Epithelial cell of esophagus (primary cell): ENCODE measurements around the gene MPP3.

Experiments
- DNase-seq: peaks from one replicate; pipeline ENCODE4 v3.0.0; 2010; ENCODE audit warnings: low read depth
- H3K4me3 ChIP-seq: 2 replicates; pipeline ENCODE4 v1.5.1; 2011; ENCODE audit warnings: mild to moderate bottlenecking, low read length, control low read depth
- CTCF ChIP-seq: IDR thresholded peaks from 2 replicates; pipeline ENCODE4 v1.5.1; 2011; ENCODE audit warnings: low read depth, mild to moderate bottlenecking, low read length, control low read depth, inconsistent platforms; ENCODE audit not compliant: insufficient read depth; ENCODE audit errors: missing control alignments

MPP3 gene

GRCh38 chr17:43831633-43832032 lies 1.3 kb downstream of the MPP3 start:
- no peak for TF ChIP-seq CTCF
- no peak overlapping the region for H3K4me3 ChIP-seq
- DNase-seq, result no peak

DNA sequence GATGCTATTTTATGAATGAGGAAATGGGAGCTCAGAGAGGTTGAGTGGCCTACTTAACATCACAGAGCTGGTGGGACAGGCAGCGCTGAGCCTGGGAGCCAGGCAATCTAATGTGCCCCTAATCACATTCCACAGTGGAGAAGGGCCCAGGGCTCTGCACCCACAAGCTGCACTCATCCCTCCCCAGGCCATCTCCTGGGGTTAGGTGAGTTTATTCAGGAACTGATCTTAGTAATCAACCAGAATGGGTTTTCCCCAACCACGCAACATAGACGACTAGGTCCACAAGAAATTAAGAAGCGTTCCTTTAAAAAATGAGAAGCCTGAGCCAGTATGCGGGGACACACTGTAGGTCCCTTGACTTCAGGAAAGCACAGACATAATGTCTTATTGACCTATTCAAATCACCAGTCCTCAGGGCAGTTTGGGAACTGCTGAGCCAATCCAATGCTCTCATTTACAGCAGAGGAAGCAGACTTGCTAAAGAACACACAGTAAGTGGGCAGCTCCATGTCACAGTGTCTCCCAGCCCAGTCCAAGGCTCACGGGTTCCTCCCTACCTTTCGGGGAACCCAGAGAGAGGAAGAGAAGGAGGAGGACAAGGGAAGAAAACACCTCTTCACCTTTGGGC lies 2.3 kb downstream of the MPP3 start:
- no peak for TF ChIP-seq CTCF
- no peak for DNase-seq
- H3K4me3 ChIP-seq, result no peak overlapping the region

DNA sequence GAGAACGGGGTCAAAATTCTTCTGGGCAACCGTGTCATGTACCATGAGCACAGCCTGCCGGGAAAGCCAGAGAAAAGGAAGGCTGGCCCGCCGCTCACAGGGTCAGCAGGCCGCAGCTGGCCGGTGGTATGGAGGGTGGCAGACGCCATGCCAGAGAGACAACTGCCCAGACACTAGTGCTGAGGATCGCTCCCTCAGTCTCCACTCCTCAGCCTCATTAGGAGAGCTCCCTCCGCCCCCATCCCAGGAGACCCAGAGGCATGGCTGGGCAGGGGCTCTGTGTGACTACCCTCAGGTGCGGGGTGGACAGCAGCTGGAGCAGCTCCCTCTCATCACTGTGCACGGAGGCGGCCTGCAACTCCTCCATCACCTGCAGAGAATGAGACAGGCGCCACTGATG lies 3.2 kb downstream of the MPP3 start:
- TF ChIP-seq CTCF, result no peak

DNA sequence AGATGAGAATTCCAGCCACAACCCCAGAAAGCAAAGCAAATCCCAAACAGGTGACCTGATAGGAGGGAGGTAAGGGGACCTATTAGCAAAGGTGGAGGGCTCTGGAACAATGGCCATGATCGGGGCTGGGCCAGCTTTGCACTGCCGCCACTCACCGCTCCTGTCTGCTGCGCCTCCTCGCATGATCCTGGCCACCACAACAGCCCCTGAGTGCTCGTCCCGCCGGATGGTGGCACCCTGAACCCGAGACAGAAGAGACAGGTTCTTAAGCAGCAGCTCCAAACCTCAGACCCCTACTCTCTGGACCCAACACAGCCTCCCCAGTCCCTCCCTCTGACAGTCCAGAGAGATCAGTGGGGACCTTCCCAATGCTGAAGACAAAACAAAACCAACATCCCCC lies 5.3 kb downstream of the MPP3 start:
- no peak overlapping the region for H3K4me3 ChIP-seq
- no peak for DNase-seq
- TF ChIP-seq CTCF, result no peak

More for the DNA sequence above, 3.2 kb downstream of the MPP3 start:
- no peak overlapping the region for H3K4me3 ChIP-seq
- no peak for DNase-seq

DNA sequence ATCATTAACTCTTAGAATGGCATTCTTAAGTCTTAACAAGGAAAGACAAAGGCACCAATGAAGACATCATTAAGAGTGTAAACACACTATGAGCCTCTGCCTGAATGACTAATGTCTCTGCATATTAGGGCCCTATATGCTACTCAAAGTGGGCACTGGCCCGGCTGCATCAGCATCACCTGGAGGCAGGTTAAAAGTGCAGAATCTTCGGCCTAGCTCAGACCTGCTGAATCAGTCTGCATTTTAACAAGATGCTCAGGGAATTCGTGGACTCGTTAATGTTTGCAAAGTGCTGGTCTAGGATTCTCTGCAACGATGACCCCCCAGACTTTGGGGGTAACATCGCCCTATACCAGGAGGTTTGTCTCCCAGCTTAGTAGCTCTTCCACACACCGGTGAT lies 6.7 kb downstream of the MPP3 start:
- TF ChIP-seq CTCF, result no peak
- DNase-seq, result no peak
- no peak overlapping the region for H3K4me3 ChIP-seq

DNA sequence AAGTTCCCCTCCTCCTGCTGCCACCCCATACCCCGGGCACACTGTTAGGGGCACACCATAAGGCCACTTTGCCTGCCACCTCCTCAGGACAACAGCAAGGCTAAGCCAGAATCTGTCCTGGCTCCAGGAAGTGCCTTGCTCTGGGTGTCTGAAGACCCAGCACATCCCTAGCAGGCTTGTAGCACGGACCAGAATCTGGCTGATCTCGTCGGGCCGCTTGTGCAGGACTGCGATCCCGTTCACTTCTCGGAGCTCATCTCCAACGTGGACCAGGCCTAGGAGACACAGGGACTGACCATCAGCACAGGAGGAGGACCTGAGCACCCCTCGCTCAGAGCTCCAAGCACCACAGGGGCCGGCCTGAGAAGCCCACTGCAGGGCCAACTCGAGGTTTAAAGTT lies 7.4 kb downstream of the MPP3 start:
- no peak for TF ChIP-seq CTCF
- DNase-seq, result no peak
- H3K4me3 ChIP-seq, result no peak overlapping the region

DNA sequence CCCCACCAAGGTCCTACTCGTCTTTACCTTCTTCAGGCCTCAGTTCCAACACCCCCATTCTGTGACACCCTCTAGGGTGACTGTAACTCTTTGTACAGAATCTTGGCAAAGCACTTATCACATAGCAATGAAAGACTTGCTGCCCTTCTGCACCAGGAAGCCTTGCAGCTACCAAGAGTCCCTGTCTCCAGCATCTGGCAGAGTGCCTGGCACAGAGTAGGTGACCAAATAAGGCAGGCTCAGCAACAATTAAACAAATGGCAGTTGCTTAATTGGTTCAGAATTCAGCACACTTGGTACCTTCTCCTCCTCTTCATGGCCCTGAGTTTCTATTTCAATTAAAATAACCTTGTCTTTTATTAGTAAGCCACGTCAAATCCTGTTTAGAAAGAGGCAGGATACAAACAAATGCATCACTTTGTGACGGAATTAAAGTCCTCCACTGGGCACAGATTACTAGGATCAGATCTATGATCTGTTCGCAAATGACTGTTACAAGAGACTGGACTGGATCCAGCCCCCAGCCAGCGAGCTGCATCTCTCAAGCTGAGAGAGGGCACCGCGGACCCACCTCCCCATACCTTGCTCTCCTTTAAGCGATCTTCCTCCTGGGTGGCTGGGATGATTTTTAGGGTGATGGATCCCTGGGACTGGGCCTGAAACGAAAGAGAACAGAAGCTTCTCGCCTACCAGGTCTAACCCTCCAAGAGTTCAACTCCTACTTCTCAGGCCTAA lies 9.4 kb downstream of the MPP3 start:
- H3K4me3 ChIP-seq, result no peak overlapping the region
- no peak for TF ChIP-seq CTCF
- no peak for DNase-seq
